Measurements from ENCODE around the gene SDK2.

The SDK2 gene

DNA sequence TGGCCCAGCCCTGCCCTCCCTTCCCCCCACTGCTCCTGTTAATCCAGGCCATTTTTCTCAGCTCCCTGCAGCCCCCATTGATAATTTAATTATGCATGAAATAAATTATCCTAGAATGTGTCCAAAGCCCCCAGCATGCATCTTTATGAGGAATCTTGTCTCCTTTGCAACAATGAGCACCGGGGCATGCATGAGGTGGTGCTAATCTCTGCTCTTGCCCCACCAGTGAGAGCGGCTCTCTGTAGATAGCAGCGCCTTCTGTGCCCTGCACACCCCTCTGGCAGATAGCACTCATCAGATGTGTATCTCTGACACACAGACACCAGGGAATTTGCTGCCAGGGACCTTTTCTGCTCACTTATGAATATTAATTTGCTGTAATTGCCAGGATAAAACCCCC is 192.2 kb downstream of the SDK2 start:
- DNase-seq (ENCODE audit: low read depth), result no peak

DNA sequence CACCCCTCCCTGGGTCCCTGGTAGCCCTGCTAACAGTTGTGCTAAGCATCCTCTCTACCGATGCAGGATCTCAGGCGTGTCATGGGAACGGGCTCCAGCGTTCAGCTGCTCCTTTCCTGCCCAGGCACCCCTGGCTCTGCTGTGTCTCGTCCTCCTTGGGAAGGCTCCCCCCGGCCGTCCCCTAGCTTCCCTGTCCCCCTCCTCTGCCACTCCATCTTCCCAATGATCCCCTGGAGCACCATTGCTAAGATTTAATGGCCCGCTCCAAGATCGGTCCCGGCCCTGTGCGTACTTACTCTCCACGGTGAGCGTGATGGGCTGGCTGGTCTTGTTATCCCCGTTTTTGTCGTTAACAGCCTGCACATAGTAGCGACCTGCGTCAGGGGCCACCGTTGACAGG is 196.9 kb downstream of the SDK2 start:
- DNase-seq (ENCODE audit: low read depth), result no peak

DNA sequence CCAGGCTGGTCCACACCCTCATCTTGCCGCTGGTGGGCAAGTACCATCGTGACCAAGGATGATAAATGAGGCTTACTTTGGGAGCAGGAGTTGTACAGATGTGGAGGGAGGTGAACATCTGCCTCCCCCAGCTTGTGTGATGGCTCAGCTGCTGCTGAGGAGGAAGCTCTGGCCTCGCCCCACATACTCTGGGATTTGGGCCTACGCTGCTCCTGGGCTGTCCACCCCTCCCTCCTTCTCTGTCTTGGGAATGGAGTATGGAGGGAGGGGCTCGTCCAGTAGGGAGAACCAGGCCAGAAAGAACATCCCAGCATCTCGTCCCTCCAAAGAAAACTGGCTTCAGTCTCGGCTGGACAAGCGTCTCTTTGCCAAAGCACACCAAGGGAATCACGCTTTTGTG is 197.6 kb downstream of the SDK2 start:
- no peak for DNase-seq (ENCODE audit: low read depth)

DNA sequence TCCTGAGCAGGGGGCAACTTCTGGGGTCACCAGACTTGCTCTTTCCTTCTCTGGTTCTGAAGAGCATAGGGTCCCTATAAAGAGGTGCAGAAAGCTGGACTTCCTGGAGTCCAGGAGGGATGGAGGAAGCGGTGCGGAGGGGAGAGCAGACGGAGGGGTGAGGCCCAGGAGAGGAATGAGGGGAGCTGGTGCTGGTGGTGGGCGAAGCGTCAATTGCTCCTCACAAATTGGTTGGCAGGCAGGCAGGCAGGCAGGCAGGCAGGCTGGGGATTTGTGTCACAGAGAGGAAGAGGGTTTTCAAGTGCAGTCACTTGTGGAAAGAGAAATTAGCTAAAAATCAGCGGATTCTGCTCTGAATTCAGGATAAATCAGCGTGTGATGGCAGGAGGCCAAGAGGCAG is 198.8 kb downstream of the SDK2 start:
- no peak for DNase-seq (ENCODE audit: low read depth)

DNA sequence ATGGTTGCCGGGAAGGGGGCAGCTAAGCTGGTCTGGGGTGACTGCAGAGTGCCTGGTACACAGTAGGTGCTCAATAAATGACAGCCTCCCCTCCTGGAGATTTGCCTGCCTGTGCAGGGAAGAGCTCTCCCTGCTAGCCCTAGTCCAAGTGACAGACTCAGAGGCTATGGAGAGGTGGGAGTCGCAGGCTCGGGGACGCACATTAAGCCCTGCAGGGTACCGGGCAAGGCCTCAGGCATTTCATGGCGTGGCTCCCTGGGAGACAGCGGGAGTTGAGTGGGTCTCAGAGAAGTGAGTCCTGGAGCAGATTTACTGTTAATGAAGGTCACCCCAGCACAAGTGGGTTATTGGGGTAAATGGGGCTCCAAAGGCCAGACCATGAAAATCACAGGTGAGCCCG is 200.2 kb downstream of the SDK2 start:
- DNase-seq (ENCODE audit: low read depth), result no peak

DNA sequence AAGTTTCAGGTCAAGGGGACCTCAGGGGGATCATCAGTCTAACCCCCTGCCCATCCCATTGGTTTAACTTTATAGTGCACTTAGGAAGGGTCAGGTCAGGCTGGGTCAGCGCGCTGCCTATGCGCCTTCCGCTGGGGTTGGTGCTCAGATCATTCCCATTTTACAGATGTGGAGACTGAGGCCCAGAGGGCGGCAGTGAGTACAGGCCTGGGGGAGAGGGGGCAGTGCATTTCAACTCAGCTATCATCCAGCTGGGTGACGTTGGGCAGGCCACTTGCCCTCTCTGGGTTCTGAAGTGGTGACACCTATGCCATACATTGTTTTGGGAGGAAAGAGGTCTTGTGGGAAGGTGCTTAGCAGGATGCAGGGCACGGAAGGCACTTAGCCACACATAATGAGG is 204.6 kb downstream of the SDK2 start:
- DNase-seq (ENCODE audit: low read depth), result no peak

DNA sequence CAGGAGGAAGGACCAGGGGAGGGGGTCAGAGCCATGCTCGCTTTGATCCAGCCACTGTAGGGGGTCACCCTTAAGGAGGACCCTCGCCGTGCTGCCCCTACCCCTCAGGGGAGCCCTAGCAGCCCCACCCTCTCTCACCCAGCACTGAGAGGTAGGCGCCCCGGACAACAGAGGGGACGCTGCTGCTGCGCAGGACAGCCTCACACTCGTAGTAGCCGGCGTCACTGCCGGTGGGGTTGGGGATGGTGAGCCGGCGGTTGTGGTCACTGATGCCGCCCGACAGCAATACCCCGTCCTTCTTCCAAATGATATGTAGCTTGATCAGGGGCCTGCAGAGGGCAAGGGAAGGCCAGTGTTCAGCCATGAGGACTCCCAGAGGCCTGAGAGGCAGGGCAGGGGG is 206.4 kb downstream of the SDK2 start:
- no peak for DNase-seq (ENCODE audit: low read depth)

DNA sequence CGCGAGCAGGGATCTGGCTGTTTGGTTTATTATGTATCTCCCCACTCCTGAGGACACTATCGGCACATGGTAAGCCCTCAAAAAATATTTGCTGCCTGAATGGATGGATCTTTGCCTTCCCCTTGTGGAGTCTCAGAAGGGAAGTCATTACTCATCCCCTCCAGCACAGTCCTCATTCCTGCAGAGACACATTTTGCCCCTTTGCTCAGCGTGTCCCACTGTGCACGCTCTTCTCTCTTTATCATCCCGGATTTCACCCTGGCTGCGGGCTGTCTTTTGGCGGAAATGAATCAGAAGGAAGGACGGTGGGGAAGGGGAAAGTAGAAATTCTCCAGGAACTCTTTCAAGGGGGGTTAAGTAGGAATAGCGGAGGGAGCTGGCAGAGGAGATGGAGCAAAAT is 207.3 kb downstream of the SDK2 start:
- DNase-seq (ENCODE audit: low read depth), result peak; percentile 29

DNA sequence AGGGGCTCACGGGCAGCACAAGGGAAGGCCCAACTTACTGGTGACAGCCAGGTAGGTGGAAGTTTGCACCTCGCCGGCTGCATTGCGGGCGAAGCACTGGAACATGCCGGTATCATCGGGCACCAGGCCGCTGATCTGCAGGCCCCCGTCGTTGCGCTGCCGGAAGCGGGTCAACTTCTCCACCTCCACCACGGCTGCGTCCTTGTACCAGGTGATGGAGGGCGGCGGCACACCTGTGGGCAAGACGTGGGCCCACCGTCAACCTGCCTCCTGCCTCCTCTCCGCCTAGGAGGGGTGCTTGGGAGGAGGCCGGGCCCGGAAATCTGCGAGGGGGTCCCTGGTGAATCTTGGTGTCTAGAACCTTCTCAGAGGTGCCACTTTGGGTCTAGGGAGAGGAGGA is 208.8 kb downstream of the SDK2 start:
- DNase-seq (ENCODE audit: low read depth), result no peak

DNA sequence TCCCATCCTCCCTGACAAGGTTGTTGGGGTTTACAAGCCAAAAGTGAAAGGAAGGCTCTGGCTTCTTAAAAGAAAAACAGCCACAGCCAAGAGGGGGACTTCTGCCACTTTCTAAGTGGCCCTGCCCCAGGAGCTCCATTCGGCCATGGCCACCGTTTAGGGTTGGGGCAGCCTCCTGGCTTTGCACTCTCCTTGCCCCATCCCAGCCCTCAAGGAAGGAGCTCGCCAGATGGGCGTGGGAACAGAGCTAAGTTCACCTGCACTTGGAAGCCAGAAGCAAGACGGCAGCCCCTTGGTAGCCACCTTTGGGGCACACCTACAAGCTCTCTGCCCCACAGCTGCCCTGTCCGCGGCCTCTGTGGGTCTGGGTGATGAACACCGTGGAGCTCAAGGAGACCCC is 210.1 kb downstream of the SDK2 start:
- DNase-seq (ENCODE audit: low read depth), result no peak

DNA sequence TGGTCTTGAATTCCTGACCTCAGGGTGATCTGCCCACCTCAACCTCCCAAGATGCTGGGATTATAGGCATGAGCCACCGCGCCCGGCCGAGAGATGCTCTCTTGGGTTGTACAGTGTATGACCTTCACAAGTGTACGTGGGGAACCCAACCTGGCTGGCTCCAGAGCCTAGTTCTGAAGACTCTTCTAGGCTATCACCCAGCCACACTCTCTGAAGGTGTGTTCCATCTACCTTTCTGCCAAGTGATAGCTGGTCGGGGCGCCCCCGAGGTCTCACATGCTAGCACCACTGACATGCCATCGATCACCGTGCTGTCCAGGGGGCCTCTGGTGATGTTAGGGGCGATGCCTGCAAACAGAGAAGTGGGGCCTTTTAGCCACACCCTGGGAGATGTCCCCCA is 210.7 kb downstream of the SDK2 start:
- no peak for DNase-seq (ENCODE audit: low read depth)

DNA sequence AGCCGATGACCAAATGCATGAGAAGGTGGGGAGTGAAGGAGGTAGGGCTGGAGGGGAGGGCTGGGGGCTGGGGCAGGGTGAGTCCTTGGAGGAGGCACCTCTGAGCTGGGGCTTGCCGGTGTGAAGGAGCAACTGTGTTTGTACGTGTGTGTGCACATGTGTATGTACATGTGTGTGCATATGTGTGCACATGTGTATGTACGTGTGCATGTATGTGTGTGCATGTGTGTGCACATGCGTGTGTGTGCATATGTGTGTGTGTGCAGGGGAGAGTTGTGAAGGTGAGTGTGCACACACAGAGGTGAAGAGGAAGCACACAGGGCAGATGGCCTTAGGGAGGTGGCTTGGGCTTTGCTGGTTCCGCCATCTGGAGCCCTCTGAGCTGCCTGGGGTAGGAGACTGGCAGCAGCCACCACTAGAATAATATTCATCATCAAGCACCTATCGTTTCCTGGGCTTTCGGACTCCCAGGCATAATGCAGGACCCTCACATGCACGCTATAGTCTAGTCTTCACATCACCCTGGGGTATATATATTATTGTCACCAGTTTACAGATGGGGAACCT is 211.5 kb downstream of the SDK2 start:
- DNase-seq (ENCODE audit: low read depth), result no peak

DNA sequence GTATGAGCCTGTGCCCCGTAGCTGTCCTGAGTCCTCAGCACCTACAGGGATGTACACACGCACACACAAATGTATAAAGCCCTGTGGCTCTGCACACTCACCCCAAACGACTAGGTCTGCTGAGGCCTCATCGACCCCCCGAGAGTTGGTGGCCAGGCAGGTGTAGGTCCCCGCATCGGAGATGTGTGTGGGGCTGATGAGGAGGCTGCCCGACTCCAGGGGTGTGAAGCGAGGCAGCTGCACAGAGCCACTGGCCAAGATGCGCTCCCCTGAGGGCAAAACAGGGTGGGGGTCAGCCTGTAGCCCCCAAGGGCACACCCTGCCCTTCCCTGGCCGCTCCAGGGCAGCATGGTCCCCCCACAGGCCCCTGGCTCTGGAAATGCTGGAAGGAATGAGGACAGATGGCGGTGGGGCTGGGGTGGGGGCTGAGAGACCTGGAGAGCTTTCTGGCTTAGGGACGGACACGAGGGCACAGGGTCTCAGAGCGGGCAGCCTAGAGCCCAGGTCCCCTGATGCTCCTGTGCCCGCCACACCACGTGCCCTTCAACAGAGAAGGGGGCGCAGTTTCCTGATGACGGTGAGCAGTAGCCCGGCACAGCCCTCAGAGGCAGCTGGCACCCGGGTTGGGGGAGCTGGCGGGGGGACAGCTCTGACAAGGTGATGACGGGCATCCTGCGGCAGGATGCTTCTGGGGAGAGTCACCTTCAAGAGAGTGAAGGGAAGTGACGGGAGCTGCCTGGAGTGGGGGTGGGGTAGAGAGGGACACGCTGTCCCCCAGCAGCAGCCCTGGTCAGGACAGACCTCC is 212.6 kb downstream of the SDK2 start:
- no peak for DNase-seq (ENCODE audit: low read depth)

DNA sequence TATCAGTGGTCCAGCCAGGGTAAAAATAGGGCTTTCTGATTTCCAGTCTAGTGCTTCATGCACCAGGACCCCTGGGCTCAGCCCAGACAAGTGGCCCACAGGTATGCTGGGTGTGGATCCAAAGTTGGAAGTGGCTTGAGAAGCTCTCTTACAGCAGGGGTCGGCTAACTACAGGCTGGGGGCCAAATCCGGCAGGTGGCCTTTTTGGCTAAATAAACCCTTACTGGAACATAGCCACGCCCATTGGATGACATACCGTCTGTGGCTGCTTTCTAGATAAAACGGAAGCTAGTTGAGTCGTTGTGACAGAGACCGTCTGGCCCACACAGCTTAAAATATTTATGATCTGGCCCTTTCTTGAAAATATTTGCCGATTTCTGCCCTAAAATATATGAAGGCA is 213.4 kb downstream of the SDK2 start:
- peak; percentile 4 for DNase-seq (ENCODE audit: low read depth)

DNA sequence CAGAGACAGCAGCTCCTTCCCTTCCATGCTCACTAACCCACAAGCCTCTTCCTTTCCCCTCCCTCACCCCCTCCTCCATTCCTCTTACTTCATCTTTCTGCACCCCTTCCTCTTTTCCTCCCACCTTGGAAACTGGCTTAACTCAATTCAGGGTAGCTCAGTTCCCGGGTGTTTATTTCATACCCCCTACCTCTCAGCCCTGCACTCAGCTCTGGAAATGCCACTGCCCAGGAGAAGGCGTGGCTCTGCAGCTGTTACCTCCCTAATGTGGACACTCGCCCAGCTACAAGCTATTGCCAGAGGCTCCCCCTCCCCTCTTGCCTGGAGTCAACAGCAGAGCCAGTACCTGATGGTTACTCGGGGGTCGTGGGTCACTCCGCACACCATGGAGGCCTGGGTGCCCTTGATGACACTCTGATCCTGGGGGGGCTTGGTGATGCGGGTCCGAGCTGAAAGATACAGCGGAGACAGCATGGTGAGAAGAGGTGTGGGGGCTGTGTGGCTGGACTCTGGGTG is 214.0 kb downstream of the SDK2 start:
- no peak for DNase-seq (ENCODE audit: low read depth)

DNA sequence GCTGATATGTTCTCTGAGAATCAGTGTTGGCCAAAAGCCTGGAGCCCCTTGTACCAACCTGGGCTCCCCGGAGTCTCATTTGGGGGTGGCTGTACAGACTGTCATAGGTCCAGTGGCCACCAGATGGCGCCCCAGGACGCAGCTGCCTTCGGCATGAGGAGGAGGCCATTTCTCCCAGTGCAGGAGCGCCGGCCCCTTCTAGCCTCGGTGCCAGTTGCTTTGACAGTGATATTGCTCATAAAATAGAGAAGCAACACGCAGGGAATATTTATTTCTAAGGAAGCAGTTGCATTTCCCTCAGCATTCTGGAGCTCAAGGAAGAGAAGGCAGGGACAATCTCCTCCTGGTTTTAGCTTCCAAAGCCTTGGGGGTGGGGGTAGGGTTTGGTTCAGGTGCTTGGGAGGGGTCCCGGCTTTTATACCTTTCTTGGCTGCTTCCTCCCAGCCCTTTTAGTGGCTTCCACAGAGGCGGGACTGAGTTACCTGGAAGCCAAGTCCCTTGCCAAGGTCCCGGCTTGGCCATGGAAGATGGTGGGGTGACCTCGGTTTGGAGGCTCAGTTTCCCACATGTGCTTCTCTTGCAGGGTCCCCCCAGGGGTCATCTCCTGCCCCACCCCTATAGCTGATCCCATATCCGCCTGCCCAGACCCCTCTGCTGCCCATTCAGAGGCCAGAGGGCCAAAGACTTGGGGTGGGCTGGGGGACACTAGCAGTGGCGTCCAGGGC is 214.6 kb downstream of the SDK2 start:
- peak; percentile 70 for DNase-seq (ENCODE audit: low read depth)

DNA sequence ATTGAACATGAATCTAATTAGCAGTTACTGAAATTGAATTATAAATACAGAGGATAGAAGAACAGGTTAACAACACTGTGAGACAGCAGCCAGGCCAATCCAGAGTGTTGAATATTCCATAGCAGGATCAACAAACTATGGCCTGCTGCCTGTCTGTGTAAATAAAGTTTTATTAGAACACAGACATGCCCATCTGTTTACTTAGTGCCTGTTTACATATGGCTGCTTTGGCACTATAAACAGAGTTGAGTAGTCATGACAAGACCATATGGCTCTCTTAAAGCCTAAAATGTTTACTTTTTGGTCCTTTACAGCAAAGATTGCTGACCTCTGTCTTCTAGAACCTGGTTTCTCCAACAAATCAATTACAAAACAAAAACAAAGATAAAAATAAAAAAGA is 217.0 kb downstream of the SDK2 start:
- DNase-seq (ENCODE audit: low read depth), result no peak

DNA sequence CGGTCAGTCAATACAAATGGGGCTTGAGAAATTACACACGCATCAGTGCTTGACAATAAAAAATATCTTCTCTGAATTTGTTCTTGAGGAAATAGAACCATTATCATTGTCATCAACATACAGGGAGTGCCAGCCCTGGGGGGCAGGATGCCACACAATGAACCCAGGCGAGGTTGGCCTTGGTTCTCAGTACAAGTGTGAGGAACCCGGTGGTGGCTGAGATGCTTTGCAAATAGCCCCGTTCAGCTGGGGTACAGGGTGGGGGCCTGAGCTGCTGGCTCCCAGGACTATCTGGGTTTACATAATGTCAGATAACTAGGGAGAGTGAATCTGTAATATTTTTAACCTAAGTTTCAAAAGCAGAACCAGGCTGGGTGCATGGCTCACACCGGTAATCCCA is 219.7 kb downstream of the SDK2 start:
- no peak for DNase-seq (ENCODE audit: low read depth)

DNA sequence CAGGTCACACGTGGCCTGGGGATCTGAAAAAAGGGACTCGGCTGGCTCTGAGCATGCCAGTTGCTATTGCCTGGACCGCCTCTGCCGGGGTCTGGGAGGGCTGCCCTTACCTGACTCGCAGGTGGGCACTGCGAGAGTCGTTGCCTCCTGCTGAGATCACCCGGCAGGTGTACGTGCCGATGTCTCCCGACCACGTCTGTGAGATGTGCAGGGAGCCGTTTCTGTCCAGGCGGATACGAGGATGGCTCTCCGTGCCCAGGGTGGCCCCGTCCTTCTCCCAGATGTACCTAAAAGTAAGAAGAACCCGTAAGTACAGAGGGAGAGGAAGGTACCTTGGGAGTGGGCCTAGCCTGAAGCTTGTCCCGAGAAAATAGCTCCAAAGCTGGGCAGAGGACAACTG is 220.4 kb downstream of the SDK2 start:
- DNase-seq (ENCODE audit: low read depth), result no peak

DNA sequence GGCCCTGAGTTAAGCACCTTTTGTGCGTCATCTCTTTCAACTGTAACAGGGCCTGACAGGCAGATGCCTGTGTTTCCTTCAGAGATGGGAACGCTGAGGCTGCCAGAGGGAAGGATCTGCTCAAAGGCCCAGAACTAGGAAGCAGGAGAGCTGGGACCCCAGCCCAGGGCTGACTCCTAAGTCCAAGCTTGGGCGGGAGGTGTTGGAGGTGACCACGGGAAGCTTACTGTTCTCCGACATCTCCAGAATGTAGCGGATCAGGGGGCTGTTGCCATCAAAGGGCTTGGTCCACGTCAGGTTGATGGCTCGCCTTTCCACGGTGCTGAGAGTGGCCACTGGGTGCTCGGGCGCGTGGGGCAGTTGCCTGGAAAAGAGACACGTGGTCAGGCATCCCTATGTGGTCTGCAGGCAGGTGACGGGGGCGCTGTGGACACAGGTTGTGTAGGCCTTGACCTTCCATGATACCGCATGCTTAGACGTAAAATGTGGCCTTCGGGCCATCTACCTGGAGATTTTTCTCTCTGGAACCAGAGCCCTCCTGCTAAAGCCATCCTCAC is 221.0 kb downstream of the SDK2 start:
- no peak for DNase-seq (ENCODE audit: low read depth)

DNA sequence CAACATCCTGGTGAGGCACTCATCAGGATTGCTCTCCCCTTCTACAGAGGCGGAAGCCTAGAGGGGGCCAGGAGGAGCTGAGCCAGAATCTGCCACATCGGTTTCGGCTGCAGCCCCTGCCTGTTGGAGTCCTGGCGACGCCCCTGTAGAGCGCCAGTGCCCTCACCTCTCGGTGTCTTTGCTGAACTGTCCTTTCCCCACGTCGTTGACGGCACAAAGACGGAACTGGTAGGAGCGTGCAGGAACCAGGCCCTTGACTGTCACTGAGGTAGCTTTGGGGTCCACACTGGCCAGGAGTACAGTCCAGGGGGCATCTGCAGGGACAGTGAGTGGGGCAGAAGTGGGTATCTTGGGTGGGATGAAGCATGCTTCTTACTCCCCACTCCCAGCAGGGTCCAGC is 222.1 kb downstream of the SDK2 start:
- DNase-seq (ENCODE audit: low read depth), result no peak

DNA sequence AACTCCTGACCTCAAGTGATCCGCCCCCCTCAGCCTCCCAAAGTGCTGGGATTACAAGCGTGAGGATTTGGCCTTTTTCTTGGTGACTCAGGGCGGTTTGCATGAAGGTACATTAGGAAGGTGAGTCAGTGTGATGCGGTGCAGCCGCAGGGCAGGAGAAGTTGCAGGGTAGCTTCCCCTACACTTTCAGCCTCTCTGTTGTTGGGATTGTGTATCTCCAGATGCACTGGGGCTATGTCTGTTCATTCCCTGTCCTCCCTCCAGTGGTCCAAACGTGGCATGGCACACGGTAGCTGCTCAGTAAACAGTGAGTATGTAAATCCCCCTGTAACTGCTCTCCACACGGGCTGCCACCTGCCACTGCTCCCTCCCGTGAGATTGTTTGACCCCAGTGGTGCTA is 223.3 kb downstream of the SDK2 start:
- DNase-seq (ENCODE audit: low read depth), result peak; percentile 6

DNA sequence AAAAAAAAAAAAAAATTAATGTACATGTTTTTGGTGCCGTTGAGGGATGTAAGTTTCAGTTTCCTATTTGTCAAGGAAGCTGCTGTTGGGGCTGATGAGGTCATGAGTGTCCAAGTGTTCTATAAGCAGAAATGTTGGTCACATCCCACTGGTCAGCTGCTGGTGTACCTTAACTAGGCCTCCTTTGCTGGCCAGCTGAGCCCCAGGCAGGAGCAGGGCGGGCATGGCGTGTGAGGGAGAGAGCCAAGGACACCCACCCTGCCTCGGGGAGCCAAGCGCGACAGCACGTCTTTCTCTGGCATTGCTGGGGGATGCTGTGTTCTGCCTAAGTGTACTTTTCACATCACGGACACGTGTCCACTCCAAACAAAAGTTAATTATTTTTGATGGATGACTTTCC is 224.4 kb downstream of the SDK2 start:
- DNase-seq (ENCODE audit: low read depth), result no peak

Data from EH (cell line).